Neuron (in vitro differentiated cells): ENCODE results near the gene IL21R.

Experiments used
- H2AFZ ChIP-seq: one replicate; pipeline ENCODE4 v1.6.1; 2013; ENCODE audit warnings: low read depth, mild to moderate bottlenecking, inconsistent platforms, low read length, moderate library complexity
- H3K27me3 ChIP-seq: one replicate; pipeline ENCODE4 v1.6.1; 2013; ENCODE audit warnings: low read length; ENCODE audit not compliant: insufficient read depth
- H3K36me3 ChIP-seq: one replicate; pipeline ENCODE4 v1.6.1; 2013; ENCODE audit warnings: low read length; ENCODE audit not compliant: insufficient read depth
- H3K4me1 ChIP-seq: one replicate; pipeline ENCODE4 v1.6.1; 2013; ENCODE audit warnings: low read length; ENCODE audit not compliant: insufficient read depth
- H3K4me3 ChIP-seq: 2 replicates; pipeline ENCODE4 v1.5.1; 2013; ENCODE audit warnings: mild to moderate bottlenecking, low read length, moderate library complexity
- H3K9me3 ChIP-seq: one replicate; pipeline ENCODE4 v1.6.1; 2013; ENCODE audit warnings: low read length

Gene IL21R

DNA sequence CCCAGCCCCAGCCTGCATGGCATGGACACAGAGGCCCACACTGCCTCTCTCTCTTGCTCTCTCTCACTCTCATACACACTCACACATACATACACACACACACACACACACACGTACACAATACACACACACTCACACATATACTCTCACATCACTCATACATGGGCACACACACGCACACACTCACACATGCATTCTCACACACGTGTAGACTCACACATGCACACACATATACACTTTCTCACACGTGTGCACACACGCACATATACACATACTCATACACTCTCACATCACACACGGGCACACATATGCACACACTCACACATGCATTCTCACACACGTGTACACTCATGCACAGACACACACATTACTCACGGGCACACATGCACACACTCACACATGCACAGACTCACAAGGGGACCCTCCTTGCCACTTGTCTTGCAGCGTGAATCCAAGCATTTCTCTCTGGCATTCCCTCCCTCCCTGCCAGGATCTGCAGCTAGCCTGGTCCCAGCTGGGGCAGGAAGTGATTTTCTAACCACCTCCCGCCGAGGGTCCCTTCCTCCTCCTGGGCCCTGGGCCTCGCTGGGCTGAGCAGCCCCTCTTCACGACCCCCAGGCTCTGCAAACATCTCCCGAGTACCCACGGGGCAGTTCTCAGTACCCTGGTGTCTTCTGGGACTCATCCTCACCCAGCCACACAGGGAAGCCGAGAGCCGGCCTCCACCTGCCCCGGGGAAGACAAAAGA, 37.5 kb downstream of the IL21R start:
- no peak overlapping the region for H3K4me3 ChIP-seq
- no peaks in the 10 kb centered on the region for H3K36me3 ChIP-seq
- H3K9me3 ChIP-seq: no peaks in the 10 kb centered on the region
- no peak overlapping the region for H2AFZ ChIP-seq
- no peaks in the 10 kb centered on the region for H3K4me1 ChIP-seq
- no peaks in the 10 kb centered on the region for H3K27me3 ChIP-seq

DNA sequence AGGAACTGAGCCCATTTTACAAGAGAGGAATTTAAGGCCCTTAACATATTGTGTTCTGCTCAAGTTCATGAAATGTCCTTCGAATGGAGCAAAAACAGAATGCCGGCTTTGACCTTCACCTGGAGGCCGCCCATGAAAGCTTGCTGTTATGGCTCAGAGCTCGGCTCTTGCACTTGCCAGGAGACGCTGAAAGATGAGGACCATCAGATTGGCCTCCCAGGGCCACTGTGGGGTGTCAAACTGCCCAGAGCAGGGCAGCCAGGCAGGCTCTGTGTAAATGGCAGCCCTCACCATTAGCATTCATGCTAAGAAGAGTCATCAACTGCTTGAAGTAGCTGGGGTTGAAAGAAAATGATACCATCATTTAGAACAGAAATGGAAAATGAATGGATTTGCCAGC, 39.3 kb downstream of the IL21R start:
- Histone ChIP-seq H2AFZ (no peak overlapping the region), H3K9me3 (no peaks in the 10 kb centered on the region), H3K36me3 (no peaks in the 10 kb centered on the region), H3K4me1 (no peaks in the 10 kb centered on the region), H3K27me3 (no peaks in the 10 kb centered on the region), H3K4me3 (no peak overlapping the region)

DNA sequence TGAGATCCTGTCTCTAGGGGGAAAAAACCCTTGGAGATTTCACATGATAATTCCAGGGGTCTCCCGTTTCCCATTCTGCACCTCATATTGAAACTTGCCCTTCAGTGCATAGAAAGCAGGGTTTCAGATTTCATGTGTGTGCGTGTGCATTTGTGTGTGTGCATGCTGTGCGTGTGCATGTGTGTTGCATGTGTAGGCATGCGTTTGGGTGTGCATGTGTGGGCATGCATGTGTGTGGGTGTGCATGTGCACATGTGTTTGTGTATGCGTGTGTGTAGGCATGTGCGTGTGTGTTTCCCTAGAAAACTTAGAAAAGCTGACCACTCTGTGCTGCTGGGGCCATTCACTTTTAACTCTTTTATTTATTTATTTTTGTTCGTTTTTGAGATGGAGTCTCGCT, 40.0 kb downstream of the IL21R start:
- Histone ChIP-seq H3K27me3 (no peaks in the 10 kb centered on the region), H3K9me3 (no peaks in the 10 kb centered on the region), H3K4me3 (no peak overlapping the region), H2AFZ (no peak overlapping the region), H3K4me1 (no peaks in the 10 kb centered on the region), H3K36me3 (no peaks in the 10 kb centered on the region)

DNA sequence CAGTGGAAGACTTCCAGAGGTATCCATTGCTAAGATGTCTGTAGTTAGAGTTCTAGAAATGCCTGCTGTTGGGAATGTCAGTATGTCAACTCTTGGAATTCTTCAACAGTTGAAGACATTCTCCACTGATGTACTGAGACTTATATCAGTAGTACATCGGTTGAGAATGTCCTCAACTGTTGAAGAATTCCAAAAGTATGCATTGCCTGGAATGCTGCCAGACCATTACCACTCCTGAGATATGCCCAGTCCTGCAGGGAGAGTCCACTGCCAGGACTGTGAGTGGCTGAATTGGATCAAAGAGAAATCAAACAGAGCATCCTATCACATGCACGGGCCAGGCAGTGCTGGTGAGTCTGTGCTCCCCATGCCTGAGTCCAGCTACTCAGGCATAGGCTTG, 42.0 kb downstream of the IL21R start:
- Histone ChIP-seq H3K4me1 (no peaks in the 10 kb centered on the region), H2AFZ (no peak overlapping the region), H3K36me3 (no peaks in the 10 kb centered on the region), H3K9me3 (no peaks in the 10 kb centered on the region), H3K27me3 (no peaks in the 10 kb centered on the region), H3K4me3 (no peak overlapping the region)

DNA sequence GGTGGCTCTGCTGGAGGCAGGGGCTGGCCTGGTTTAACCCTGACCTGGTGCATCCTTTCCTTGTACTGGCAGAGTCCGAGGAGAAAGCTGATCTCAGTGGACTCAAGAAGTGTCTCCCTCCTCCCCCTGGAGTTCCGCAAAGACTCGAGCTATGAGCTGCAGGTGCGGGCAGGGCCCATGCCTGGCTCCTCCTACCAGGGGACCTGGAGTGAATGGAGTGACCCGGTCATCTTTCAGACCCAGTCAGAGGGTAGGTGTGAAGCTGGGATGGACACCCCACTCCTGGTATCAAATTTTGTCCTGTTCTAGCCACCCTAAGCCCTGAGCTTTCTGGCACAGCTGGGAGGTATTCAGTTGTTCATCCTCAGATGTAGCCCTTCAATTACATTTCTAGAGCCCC, 42.5 kb downstream of the IL21R start:
- H3K4me1 ChIP-seq: no peaks in the 10 kb centered on the region
- H3K4me3 ChIP-seq: no peak overlapping the region
- H2AFZ ChIP-seq: no peak overlapping the region

DNA sequence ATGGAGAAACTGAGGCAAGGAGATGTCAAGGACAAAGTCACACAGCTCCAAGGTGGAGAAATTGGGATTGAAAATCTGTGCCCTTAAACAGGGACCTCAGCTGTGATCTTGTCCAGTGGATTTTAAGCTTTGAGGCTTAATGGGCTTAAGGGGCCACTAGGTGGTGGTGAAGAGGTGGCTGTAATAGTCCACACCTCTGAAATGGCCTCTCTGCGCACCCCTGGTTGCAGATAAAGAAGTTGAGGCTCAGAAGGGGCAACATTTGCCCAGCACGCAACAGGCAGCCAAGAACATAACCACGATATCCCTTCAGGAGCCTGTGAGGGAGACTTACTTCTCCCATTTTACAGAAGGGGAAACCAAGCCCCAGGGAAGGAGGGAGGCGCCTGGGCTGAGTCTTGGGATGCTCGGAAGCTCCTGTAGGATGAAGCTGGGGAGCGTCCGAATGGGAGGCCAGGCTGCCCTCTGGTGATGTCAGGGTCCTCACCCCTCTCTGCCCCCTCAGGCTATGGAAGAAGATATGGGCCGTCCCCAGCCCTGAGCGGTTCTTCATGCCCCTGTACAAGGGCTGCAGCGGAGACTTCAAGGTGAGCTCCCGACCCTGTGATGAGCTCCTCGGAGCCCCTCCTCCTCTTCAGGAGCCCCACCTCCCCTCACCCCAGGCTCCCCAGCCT, 43.7 kb downstream of the IL21R start:
- H3K4me1 ChIP-seq: peaks cover 1% of the 10 kb centered on the region
- no peaks in the 10 kb centered on the region for H3K36me3 ChIP-seq
- no peak overlapping the region for H2AFZ ChIP-seq
- no peaks in the 10 kb centered on the region for H3K27me3 ChIP-seq
- no peak overlapping the region for H3K4me3 ChIP-seq
- no peaks in the 10 kb centered on the region for H3K9me3 ChIP-seq

More for the DNA sequence above, 42.5 kb downstream of the IL21R start:
- Histone ChIP-seq H3K27me3 (no peaks in the 10 kb centered on the region), H3K9me3 (no peaks in the 10 kb centered on the region), H3K36me3 (no peaks in the 10 kb centered on the region)

DNA sequence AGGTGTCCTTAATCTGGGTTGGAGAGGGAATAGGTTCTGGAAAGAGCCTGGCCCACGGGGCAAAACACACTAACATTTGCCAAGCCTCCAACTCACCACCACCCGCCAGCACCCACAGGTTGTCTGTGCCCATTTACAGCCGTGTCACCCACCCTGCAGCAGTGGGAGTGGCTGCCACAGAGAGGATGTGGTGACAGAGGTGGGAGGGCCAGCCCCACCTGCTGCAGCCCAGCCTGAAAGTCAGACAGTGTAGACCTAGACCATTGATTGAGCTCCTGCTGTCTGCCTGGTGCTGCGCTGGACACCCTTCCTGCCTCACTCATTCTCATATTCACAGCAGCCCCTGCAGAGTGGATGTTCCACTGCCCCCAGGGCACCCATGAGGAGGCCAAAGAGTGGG, 44.7 kb downstream of the IL21R start:
- Histone ChIP-seq H3K36me3 (no peaks in the 10 kb centered on the region), H3K4me1 (peaks cover 2% of the 10 kb centered on the region), H2AFZ (no peak overlapping the region)

DNA sequence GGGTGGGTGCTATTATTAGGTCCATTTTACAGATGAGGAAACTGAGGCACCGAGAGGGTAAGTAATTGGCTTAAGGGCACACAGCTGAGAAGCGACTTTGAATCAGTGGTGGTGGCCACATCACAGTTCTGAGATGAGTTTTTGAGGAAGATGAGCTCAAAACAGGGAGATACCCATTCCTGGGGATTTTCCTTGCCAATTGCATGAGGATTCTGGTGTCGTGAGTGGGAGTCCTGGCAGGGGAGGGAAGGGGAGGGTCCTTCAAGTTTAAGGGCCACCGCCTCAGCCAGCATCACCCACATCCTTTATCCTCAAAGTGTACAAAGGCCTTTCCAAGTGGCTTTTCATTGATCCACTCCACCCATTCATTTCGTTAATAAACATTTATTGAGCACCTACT, 45.3 kb downstream of the IL21R start:
- Histone ChIP-seq H3K36me3 (no peaks in the 10 kb centered on the region), H3K4me1 (peaks cover 2% of the 10 kb centered on the region)

More for the DNA sequence above, 44.7 kb downstream of the IL21R start:
- H3K4me3 ChIP-seq: no peak overlapping the region
- H3K9me3 ChIP-seq: no peaks in the 10 kb centered on the region
- no peaks in the 10 kb centered on the region for H3K27me3 ChIP-seq

DNA sequence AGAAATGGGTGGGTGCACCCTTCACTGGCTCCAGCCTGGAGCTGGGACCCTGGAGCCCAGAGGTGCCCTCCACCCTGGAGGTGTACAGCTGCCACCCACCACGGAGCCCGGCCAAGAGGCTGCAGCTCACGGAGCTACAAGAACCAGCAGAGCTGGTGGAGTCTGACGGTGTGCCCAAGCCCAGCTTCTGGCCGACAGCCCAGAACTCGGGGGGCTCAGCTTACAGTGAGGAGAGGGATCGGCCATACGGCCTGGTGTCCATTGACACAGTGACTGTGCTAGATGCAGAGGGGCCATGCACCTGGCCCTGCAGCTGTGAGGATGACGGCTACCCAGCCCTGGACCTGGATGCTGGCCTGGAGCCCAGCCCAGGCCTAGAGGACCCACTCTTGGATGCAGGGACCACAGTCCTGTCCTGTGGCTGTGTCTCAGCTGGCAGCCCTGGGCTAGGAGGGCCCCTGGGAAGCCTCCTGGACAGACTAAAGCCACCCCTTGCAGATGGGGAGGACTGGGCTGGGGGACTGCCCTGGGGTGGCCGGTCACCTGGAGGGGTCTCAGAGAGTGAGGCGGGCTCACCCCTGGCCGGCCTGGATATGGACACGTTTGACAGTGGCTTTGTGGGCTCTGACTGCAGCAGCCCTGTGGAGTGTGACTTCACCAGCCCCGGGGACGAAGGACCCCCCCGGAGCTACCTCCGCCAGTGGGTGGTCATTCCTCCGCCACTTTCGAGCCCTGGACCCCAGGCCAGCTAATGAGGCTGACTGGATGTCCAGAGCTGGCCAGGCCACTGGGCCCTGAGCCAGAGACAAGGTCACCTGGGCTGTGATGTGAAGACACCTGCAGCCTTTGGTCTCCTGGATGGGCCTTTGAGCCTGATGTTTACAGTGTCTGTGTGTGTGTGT, 46.8 kb downstream of the IL21R start:
- H3K9me3 ChIP-seq: no peaks in the 10 kb centered on the region
- H3K4me1 ChIP-seq: peaks cover 2% of the 10 kb centered on the region
- no peaks in the 10 kb centered on the region for H3K36me3 ChIP-seq
- no peak overlapping the region for H3K4me3 ChIP-seq
- no peaks in the 10 kb centered on the region for H3K27me3 ChIP-seq
- no peak overlapping the region for H2AFZ ChIP-seq

More for the DNA sequence above, 45.3 kb downstream of the IL21R start:
- Histone ChIP-seq H3K27me3 (no peaks in the 10 kb centered on the region), H3K9me3 (no peaks in the 10 kb centered on the region), H2AFZ (no peak overlapping the region), H3K4me3 (no peak overlapping the region)

DNA sequence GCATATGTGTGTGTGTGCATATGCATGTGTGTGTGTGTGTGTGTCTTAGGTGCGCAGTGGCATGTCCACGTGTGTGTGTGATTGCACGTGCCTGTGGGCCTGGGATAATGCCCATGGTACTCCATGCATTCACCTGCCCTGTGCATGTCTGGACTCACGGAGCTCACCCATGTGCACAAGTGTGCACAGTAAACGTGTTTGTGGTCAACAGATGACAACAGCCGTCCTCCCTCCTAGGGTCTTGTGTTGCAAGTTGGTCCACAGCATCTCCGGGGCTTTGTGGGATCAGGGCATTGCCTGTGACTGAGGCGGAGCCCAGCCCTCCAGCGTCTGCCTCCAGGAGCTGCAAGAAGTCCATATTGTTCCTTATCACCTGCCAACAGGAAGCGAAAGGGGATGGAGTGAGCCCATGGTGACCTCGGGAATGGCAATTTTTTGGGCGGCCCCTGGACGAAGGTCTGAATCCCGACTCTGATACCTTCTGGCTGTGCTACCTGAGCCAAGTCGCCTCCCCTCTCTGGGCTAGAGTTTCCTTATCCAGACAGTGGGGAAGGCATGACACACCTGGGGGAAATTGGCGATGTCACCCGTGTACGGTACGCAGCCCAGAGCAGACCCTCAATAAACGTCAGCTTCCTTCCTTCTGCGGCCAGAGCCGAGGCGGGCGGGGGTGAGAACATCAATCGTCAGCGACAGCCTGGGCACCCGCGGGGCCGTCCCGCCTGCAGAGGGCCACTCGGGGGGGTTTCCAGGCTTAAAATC, 47.6 kb downstream of the IL21R start:
- Histone ChIP-seq H3K4me3 (no peak overlapping the region), H3K27me3 (no peaks in the 10 kb centered on the region), H3K9me3 (no peaks in the 10 kb centered on the region), H2AFZ (no peak overlapping the region), H3K4me1 (peaks cover 2% of the 10 kb centered on the region), H3K36me3 (no peaks in the 10 kb centered on the region)

DNA sequence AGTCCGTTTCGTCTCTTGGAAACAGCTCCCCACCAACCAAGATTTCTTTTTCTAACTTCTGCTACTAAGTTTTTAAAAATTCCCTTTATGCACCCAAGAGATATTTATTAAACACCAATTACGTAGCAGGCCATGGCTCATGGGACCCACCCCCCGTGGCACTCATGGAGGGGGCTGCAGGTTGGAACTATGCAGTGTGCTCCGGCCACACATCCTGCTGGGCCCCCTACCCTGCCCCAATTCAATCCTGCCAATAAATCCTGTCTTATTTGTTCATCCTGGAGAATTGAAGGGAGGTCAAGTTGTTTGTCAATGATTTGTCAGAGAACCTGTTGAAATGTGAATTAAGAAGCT, 48.2 kb downstream of the IL21R start:
- H3K9me3 ChIP-seq: no peaks in the 10 kb centered on the region
- H3K4me3 ChIP-seq: no peak overlapping the region
- peaks cover 2% of the 10 kb centered on the region for H3K4me1 ChIP-seq
- H3K36me3 ChIP-seq: no peaks in the 10 kb centered on the region
- H2AFZ ChIP-seq: no peak overlapping the region
- H3K27me3 ChIP-seq: no peaks in the 10 kb centered on the region

DNA sequence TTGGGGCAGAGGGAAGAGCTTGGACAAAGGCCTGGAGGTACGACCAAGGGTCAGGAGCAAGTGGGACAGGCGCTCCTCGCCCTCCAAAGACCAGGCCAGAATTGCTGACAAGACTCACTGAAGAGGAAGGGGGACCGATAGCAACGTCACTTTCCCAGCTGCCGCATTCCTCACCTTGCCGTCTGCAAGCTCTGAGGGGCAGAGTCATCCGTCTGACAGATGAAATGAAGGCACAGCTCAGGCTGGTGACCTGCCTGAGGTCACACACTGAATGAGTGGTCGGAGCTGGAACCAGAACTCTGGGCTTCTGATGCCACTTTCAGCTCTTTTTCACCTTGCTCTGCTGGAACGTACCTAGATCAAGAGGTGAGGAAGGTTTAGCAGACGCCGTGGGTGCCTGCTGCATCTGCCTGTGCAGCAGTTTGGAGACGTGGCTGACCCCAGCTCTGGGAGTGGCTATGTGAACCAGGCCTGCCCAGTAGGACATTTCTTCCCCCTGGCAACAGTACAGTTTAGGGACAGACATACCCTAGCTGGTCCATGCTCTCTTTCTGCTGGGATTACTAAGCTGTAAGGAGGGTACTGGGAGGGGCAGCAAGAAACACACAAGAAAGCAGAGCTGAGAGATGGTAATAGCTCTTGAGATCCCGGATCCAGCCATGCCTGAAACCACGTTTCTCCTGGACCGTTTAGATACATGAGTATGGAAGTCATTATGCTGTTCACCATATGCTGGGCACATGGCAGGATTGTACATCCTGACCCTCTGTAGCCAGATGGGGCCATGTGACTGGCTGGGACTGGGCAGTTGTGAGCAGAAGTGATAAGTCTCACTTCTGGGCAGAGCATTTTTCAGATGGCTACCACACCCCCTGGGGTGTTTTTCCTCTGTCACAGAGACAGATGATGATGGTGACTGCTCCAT, 50.9 kb downstream of the IL21R start:
- Histone ChIP-seq H3K36me3 (no peaks in the 10 kb centered on the region), H2AFZ (no peak overlapping the region), H3K4me1 (peaks cover 2% of the 10 kb centered on the region), H3K4me3 (no peak overlapping the region), H3K9me3 (no peaks in the 10 kb centered on the region), H3K27me3 (no peaks in the 10 kb centered on the region)
